Stomach smooth muscle (tissue), 2 donors: ENCODE measurements around the gene PRPF4.

ENCODE experiments used
- H3K27ac ChIP-seq: one replicate; pipeline ENCODE4 v1.7.0; 2013; ENCODE audit warnings: mild to moderate bottlenecking, low read length, inconsistent platforms
- H3K27me3 ChIP-seq, 2 donors: one replicate each; pipeline ENCODE4 v1.7.0; 2013; ENCODE audit warnings: low read length in 2 of 2; ENCODE audit not compliant: insufficient read depth in 2 of 2, control insufficient read depth in 1 of 2
- H3K36me3 ChIP-seq, 2 donors: one replicate each; pipeline ENCODE4 v1.7.0; 2013; ENCODE audit warnings: low read length in 2 of 2; ENCODE audit not compliant: control insufficient read depth in 2 of 2, insufficient read depth in 2 of 2
- H3K4me1 ChIP-seq: one replicate; pipeline ENCODE4 v1.7.0; 2013; ENCODE audit warnings: low read length; ENCODE audit not compliant: control insufficient read depth, insufficient read depth
- H3K4me3 ChIP-seq, 2 donors: one replicate each; pipeline ENCODE4 v1.7.0; 2013; ENCODE audit warnings: low read length in 2 of 2
- H3K9ac ChIP-seq, 2 donors: one replicate each; pipeline ENCODE4 v1.7.0; 2013; ENCODE audit warnings: low read length in 2 of 2, mild to moderate bottlenecking in 1 of 2
- H3K9me3 ChIP-seq, 2 donors: one replicate each; pipeline ENCODE4 v1.7.0; 2013; ENCODE audit warnings: low read length in 2 of 2; ENCODE audit not compliant: control insufficient read depth in 2 of 2
- donor health status: healthy.
- donor health status: Pancreatic carcinoma.

PRPF4 gene

DNA sequence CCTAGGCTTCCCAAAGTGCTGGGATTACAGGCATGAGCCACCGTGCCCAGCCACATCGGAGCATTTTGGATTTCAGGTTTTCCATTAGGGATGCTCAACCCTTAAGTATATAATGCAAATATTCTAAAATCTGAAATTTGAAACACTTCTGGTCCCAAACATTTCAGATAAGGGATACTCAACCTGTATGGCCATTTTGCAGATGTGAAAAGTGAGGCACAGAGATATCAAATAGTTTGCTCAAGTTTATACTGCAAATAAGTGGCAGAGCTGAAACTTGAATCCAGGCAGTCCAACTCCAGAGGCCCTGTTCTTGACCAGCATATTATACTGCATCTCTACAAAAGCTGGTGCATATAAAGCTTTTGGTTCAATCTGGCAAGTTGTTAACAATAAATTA, 62.3 kb downstream of the PRPF4 start:
- no peaks in the 10 kb centered on the region for H3K27me3 ChIP-seq
- H3K9ac ChIP-seq = no peak overlapping the region
- no peaks in the 10 kb centered on the region for H3K36me3 ChIP-seq
- H3K4me1 ChIP-seq = peaks cover 12% of the 10 kb centered on the region
- no peaks in the 10 kb centered on the region for H3K9me3 ChIP-seq
- H3K4me3 ChIP-seq = no peak overlapping the region
- no peak overlapping the region for H3K27ac ChIP-seq

GRCh38 chr9:113340011-113340699, 64.7 kb downstream of the PRPF4 start, which contains the start of gene WDR31:
Gene WDR31 (minus strand): TSS chr9:113340275. CDS start chr9:113332022, 8,253 bp downstream.
- H3K4me1 ChIP-seq = peaks cover 24% of the 10 kb centered on the region
- no peaks in the 10 kb centered on the region for H3K27me3 ChIP-seq
- peak within 1 kb of the TSS; percentile 82 to 90 for H3K4me3 ChIP-seq
- no peaks in the 10 kb centered on the region for H3K36me3 ChIP-seq
- H3K9ac ChIP-seq = peak within 1 kb of the TSS; percentile 80 to 86
- H3K27ac ChIP-seq = peak within 1 kb of the TSS; percentile 78
- no peaks in the 10 kb centered on the region for H3K9me3 ChIP-seq

- H3K27ac ChIP-seq = no peak overlapping the region
Measured at GRCh38 chr9:113341712-113342410, 66.4 kb downstream of the PRPF4 start.

More at GRCh38 chr9:113341712-113342410, 66.4 kb downstream of the PRPF4 start:
- Histone ChIP-seq H3K4me3 (no peak overlapping the region), H3K4me1 (peaks cover 24% of the 10 kb centered on the region), H3K9ac (no peak overlapping the region), H3K9me3 (no peaks in the 10 kb centered on the region), H3K27me3 (no peaks in the 10 kb centered on the region), H3K36me3 (no peaks in the 10 kb centered on the region)
